ENCODE data around the gene PSMC5.
"Not testable (repeated sequence)": the region's sequence is repeated elsewhere in the genome, so short reads cannot be mapped to it uniquely, and the experiment has no call there.

Gene PSMC5
- total RNA-seq: 16.2 to 90.7 (median 42.5) reads per million in 17 experiments

DNA sequence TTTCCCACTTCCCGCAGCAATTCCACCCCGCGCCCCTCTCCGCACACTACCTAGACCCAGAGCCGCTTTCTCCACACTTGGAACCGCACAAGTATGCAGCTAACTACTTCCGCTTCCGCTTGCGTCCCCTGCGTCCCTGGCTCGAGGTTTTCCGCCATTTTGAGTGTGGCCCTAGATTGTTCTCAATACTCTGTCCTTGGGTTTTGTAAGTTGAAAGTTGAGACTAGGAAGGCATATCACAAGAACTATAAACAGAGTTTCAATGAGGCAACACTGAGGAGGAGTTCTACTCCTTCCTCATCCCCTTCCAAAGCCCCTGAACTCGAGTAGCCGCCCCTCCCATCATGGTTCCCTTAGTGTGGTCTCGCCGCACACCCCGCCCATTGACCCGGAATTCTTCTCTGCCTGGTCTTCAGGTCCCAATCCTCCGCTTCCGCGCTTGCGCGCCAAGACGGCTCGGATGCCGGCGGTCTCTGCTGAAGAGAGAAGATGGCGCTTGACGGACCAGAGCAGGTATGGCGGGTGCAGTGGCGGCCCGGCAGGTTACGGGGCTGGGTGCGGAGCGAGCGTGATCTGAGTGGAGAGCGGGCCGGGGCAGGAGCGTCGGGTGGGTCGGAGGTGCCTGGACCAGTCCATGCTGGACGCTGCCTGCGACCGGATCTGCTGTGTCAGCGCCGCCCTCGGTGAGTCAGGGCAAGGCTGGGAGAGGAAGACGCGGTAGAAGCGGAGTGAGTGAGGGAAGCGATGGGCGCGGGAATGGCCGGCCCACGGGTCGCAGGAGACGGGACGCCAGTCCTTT lies at the start of gene PSMC5, which contains the start of gene FTSJ3:
Gene PSMC5 (plus strand): TSS at position 430 of the 799 bp plus-strand sequence. CDS start 60 bp downstream, at position 490.
Gene FTSJ3 (minus strand): TSS at position 662 of the 799 bp plus-strand sequence. CDS start 761 bp downstream, outside the sequence.
- peak; percentile 96 to 98 (median 97) for DNase-seq

DNA sequence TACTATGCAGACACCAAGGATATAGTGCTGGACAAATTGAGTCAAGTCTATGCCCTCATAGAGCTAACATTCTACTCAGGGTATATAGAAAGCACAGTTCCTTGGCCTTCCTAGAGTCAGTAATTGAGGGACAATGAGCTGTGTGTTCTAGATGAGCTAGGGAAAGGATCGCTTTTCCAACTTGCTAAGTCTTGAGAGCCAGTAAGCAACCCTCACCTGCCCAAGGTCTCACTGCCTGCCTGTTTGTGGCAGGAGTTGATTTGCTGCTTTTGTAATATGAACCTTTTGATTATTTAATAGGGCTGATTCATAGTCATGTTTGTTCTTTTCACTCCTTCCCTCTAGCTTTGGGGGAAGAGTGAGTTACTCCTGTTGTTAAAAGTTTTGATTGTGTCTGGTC lies 46.7 kb upstream of the PSMC5 start:
- no peak for DNase-seq

DNA sequence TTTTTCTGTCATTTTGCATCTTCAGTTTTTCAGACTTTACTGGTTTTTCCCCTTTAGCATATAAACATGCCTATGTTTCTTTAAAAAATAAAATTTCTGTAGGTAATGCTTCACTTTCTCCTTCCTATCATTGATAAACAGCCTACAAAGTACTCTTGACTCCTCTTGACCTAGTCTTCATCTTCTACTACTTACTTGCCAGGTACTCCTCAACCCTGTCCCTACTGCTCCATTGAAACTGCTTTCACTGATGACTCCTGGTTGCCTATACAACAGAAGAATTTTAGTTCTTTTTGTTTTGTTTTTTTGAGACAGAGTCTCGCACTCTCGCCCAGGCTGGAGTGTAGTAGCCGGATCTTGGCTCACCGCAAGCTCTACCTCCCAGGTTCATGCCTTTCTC lies 46.3 kb upstream of the PSMC5 start:
- no peak for DNase-seq

DNA sequence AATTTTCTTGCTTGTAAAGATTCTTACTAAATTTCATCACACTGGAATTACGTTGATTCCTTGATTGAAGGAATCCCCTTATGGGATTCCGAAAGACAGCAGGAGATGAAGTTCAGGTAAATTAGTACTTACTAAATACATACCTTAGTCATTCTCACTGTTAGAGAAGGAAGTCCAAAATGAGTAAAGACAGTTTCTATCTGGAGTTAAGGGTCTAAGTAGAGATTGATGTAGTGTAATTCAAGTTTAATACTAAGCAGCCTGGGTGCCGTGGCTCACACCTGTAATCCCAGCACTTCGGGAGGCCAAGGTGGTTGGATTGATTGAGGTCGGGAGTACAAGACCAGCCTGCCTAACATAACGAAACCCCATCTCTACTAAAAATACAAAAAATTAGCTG lies 43.7 kb upstream of the PSMC5 start:
- no peak for DNase-seq

DNA sequence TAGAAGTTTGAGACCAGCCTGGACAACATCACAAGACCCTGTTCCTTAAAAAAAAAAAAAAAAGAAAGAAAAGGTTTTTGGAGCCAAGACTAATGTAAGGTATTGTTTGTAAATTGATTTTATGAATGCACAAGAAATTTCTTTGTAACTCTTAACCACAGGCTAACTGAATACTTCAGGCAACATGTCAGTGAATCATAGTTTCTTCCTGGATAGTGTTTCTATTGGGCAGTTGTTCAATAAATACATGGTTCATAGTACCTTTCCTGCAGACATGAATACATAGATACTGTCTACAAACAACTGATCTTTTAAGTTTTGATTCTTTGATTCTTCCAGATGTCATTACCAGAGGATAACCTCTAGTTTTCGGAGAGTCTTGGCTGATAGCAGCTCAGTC lies 41.7 kb upstream of the PSMC5 start:
- DNase-seq: no peak

DNA sequence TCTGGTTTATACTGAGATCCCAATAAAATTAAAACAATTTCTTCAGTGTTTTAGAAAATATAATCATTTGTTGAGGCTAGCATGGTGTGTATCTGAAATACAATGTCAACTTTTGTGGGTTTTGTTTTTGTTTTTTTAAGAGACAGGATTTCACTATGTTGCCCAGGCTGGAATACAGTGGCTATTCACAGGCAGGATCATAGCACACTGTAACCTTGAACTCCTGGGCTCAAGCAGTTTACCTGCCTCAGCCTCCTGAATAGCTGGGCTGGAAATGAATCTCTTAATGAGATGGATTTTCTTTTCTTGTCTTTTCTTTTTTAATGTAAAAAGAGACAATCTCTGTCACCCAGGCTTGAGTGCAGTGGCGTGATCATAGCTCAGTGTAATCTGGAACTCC lies 41.1 kb upstream of the PSMC5 start:
- no peak for DNase-seq

DNA sequence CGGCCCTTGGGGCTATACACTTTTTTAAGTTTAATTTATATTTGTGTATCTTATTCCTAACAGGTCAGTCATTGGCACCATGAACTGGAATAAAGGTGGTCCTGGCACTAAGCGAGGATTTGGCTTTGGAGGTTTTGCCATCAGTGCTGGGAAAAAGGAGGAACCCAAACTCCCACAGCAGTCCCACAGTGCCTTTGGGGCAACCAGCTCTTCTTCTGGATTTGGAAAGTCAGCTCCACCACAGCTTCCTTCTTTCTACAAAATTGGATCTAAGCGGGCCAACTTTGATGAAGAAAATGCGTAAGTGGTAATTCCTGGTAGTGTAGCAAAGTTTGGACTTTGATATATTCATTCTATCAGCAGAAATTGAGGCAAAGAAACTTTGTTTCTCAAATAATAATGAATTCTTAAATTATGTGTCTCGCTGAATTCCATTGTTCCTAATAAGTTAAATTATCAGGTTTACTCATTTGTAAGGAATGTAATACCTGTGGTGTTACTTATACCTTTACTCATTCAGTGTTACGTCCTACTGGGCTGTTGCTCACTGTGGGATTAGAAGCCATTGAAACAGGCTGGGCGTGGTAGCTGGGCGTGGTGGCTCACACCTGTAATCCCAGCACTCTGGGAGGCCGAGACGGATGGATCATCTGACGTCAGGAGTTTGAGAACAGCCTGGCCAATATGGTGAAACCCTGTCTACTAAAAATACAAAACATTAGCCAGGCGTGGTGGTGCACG lies 40.1 kb upstream of the PSMC5 start:
- DNase-seq: peak; percentile 54 to 68 (median 64)

DNA sequence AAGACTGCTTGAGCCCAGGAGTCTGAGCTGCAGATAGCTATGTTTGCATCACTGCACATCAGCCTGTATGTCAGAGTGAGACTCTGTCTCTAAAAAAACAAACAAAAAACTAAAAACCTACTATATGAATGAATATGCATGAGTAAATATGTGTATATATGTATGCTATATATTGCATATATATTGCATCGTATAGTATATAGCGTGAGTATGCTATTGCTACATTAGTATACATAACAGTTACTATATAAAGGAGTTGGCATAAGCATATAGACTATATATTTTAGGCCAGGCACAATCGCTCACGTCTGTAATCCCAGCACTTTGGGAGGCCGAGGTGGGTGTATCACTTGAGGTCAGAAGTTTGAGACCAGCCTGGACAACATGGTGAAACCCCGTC lies 37.2 kb upstream of the PSMC5 start:
- DNase-seq: no peak

DNA sequence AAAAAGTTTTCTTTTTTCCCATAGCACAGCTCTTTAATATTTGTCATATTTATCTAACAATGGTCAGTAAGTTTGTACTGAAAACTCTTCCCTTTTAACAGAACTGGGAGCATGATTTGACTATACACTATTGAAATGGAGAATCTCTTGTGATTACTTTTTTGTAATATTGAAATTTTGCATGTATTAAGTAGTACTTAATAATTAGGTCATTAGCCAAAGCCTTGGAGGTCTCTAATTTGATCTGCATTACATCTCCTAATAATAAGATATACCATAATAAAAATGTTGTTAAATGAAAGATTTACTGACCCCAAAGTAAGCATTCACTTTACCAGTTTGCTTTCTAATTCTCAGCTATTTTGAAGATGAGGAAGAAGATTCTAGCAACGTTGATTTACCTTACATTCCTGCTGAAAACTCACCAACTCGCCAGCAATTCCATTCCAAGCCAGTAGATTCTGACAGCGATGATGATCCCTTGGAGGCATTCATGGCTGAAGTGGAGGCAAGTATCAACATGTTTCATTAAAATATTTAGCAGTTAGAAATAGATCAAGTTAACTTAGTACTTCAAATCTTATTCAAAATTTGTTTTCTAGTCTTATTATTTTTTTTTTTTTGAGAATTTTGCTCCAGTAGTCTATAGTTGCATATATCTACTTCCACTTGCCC lies 35.0 kb upstream of the PSMC5 start:
- no peak for DNase-seq

DNA sequence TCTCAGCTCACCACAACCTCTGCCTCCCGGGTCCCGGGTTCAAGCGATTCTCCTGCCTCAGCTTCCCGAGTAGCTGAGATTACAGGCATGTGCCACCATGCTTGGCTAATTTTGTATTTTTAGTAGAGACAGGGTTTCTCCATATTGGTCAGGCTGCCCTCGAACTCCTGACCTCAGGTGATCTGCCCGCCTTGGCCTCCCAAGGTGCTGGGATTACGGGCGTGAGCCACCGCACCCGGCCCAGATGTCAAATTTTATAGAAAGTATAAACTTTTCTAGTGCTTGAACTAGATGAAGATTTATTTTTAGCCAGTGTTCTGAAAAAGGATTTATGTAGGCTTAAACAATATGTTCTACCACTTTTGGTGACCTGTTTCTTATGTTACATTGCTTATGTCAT lies 30.9 kb upstream of the PSMC5 start:
- not testable (repeated sequence) for DNase-seq

DNA sequence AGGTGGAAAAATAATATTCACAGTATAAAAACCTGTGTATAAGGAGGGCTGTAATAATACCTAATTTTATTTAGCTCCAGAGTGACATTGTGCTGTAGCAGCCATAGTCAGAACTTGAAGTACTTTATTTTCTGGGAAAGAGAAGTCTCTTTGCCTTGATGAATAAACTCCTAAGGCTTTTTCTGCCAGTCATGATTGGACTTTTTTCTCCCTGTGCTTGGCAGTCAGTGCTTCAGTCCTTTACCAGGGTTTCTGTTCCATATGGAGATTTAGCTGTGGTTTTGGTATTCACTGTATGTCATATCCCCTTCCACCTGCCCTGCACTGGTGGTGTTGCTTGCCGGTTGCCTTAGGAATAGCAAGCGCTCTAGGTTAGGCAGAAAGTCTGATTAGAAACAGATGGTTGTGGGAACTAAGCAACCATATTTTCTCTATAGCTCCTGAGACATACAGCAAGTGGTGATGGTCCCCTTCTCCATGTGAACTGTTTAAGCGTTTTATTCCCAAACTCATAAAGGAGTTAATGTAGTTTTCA lies 28.6 kb upstream of the PSMC5 start:
- DNase-seq: no peak

DNA sequence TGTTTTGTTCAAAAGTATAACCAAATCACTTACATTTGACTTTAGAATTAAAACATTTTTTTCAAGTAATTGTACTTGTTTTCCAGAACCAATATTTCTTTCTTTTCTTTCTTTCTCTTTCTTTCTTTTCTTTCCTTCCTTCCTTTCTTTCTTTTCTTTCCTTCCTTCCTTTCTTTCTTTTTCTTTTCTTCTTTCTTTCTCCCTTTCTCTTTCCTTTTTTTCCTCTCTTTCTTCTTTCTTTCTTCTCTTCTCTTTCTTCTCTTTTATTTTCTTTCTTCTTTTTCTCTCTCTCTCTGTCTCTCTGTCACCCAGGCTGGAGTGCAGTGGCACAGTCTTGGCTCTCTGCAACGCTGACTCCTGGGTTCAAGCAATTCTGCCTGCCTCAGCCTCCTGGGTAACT lies 26.4 kb upstream of the PSMC5 start:
- no peak for DNase-seq

DNA sequence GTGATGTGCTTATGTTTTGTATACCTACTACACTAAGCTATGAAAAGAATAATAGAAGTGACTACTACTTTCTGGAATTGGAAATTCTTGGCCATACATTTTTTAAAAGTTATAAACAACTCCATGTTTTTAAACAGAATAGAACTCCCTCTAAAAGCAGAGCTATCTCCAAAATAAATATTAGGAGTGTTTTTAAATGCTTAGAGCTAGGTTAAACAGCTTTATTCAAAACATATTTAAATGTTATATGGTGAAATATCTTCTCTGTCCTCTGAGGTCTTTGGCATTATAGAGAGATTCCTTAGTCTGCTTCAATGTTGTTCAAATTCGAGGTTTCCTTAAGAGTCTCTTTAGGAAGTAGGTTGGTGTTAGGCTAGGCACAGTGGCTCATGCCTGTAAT lies 22.9 kb upstream of the PSMC5 start:
- no peak for DNase-seq

DNA sequence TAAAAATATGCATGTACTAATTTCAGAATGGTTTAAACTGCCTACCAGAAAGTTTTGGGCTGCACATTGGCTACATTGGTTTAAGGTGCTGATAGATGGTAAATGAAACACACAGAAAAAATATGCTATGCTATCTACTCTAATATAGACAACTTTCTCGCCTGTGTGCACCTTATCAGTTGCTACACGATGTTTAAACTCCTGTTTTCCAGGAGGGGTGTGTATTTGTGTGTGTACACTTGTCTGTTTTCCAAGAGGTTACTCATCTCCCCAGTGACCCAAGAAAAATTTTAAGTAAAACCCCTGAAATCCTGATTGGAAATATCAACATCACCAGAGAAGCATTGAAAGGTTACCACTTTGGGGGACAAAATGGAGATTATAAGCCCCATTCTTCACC lies 21.6 kb upstream of the PSMC5 start:
- DNase-seq: no peak

DNA sequence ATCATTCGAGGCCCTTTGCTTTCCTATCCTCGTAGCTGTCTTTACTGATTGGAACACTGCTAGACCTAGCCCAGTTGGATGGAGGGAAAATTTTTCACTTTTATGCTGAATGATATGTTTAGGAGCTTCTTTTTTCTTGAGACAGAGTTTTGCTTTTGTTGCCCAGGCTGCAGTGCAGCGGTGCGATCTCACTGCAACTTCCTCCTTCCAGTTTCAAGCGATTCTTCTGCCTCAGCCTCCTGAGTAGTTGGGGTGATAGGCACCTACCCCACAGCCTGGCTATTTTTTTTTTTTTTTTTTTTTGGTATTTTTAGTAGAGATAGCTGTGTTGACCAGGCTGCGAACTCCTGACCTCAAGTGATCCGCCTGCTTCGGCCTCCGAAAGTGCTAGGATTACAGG lies 17.3 kb upstream of the PSMC5 start:
- DNase-seq: no peak

DNA sequence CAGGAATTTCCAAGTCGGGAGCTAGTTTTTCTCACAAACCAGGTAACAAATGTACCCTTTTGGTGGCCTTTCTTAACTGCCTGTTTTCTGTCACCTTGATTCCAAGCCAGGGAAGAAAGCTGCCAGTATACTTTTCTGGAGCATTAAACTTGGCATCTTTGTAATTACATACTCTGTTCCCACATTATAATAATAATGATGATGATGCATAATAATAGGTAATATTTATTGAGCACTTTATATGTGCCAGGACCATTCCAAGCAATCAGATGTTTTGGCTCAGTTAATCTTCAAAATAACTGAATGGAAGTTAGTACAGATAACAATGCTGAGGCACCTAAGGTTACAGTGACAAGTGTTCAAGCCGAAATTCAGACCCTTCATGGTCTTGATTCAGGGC lies 11.1 kb upstream of the PSMC5 start:
- no peak for DNase-seq

DNA sequence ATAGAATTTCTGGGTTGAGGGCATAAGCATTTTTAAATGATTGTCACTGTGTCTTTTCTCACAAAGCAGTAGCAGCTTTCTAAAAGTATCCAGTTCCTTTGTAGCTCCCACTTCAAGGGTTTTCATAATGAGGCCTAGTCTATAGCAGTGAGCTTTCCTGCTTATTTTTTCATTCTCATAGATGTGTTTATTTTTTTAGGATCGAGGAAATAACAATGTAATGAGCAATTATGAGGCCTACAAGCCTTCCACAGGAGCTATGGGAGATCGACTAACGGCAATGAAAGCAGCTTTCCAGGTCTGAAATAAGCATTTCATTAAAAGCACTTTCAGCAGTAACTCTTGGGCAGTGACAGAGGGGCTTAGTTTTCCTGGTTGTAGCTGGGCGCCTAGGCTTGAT lies 10.6 kb upstream of the PSMC5 start:
- DNase-seq: no peak

DNA sequence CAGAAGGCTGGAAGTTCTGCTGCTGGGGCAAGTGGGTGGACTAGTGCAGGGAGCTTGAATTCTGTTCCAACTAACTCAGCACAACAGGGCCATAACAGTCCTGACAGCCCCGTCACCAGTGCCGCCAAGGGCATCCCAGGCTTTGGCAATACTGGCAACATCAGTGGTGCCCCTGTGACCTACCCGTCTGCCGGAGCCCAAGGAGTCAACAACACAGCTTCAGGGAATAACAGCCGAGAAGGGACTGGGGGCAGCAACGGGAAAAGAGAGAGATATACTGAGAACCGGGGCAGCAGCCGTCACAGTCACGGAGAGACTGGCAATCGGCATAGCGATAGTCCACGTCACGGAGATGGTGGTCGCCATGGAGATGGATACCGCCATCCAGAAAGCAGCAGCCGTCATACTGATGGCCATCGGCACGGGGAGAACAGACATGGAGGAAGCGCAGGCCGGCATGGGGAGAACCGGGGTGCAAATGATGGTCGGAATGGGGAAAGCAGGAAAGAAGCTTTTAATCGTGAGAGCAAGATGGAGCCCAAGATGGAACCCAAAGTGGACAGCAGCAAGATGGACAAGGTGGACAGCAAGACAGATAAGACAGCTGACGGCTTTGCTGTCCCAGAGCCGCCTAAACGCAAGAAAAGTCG lies 9.4 kb upstream of the PSMC5 start:
- DNase-seq: no peak

DNA sequence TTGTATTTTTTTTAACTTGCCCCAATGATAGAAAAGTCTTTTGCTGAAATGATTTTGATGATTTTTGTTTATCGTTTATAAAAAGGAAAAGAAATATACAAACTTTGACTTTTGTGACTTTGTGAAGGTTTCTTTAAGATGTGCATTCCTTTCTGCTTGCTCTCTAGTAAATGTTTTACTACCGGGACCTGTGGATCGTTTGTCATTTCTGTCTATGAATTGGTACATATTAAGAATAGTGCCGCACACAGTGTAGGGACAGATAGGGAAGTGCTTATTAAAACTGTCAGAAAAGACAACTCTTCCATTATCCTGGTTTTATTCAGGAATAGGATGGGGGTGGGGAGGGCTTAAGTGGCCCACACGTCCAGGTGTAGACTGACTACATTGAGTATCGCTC lies 8.1 kb upstream of the PSMC5 start:
- DNase-seq: no peak

DNA sequence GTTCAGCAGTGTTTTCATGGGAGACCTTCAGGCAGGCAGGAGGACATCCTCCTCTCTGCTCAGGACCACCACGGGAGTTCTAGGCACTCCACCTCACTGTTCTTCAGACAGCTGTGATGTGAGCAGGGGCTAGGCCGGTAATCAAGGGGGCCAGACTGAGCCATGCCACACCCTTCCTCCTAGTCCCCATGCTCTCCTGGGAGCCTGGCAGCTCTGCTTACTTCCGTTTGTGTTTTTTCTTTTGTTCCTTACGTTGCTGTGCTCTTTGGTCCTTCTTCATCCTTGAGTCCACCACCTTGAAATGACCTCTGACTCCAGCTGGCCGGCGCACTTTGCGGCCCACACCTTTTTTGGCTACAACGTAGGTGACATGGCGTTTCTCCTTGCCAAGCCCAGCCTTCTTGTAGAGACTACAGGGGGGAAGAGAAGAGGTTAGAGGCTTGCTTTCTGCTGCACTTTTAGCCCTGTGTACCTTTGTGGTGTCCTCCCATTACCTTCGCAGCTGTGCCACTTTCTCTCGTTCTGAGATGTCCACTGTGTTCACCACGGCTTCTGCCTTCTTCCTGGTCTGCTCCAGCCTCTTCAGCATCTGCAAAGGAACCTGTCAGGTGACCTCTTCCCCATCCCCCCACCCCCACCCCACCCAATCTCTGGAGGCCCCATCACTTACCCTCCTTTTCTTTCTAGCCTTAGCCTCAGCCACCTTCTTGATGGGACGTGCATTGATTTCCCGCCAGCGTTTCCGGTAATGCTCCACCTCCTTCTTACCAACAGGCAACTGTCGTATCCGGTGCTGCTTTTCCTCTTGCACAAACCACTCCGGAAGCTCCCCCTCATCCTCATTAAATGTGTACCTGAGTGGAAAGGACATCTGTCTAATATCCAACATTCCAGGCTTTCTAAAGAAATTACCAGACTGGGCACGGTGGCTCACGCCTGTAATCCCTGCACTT lies 7.4 kb upstream of the PSMC5 start:
- DNase-seq: no peak

DNA sequence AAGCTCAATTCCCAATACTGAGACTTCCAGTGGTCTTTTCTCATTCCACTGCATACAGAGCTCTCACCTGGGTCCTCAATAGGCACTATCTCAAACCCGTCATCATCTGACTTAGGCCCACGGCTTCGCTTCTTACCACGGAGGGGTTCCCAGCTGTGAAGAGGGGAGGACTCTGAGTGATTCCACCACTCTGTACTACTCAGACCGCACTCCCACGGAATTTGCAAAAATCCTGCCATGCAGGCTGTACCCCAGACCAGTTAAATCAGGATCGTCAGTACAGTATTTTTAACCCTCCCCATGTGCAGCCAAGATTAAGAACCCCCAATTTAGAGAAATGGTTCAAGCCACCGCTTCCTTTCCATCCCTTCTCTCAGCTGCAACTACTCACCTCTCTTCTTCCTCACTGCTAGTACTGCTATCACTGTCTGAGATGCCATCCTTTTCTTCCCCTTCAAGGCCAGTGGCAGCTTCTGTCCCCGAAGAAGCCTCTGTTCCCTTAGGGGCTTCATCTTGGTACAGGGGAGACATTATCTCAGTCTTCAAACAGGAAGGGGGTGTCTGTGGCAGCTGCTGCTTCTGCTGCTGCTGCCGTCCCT lies 6.2 kb upstream of the PSMC5 start:
- DNase-seq: no peak
